ENCODE measurements around the gene ZCCHC10. TPM values are rescaled to one million over a fixed set of nuclear protein-coding genes. Genes with fewer than 3 reads are reported as not detected.

The ZCCHC10 gene
- total and polyA plus RNA-seq, 4 donors, result 5.1 to 24.2 (median 9.8) TPM

- Histone ChIP-seq H3K27ac (ENCODE audit: low read depth in 1 of 2, low read length in 2 of 2) (no peak overlapping the region), H3K36me3 (ENCODE audit: control insufficient read depth in 4 of 4, insufficient read depth in 3 of 4, low read depth in 1 of 4, low read length in 3 of 4) (peaks cover 0 to 5% (median 2%) of the 10 kb centered on the region in 4 donors), H3K4me1 (ENCODE audit: control insufficient read depth in 4 of 4, insufficient read depth in 4 of 4, low read length in 3 of 4) (peaks cover 0 to 16% (median 3%) of the 10 kb centered on the region in 4 donors), H3K27me3 (ENCODE audit: control insufficient read depth in 4 of 4, insufficient read depth in 4 of 4, low read length in 3 of 4) (no peaks in the 10 kb centered on the region), H3K9me3 (ENCODE audit: control insufficient read depth in 4 of 4, low read length in 3 of 4) (no peaks in the 10 kb centered on the region), H3K4me3 (ENCODE audit: low read depth in 1 of 3, low read length in 3 of 3) (no peak overlapping the region), H3K9ac (ENCODE audit: low read depth in 1 of 2, low read length in 2 of 2) (no peak overlapping the region)
- 96% methylated on average over 2 of the region's 2 CpGs for WGBS
- no peak for DNase-seq (ENCODE audit: low spot score)
- no peak for TF ChIP-seq ATF3 (IDR thresholded peaks at IDR 0.05)
- no peak for TF ChIP-seq JUND (IDR thresholded peaks at IDR 0.05)
- TF ChIP-seq MAX (IDR thresholded peaks at IDR 0.05), result no peak
- TF ChIP-seq FOXA2 (IDR thresholded peaks at IDR 0.05), result no peak
- TF ChIP-seq SP1 (IDR thresholded peaks at IDR 0.05), result no peak
These were observed 73.5 kb downstream of the ZCCHC10 start for GRCh38 chr5:132952829-132953228.

- Histone ChIP-seq H3K36me3 (ENCODE audit: control insufficient read depth in 4 of 4, insufficient read depth in 3 of 4, low read depth in 1 of 4, low read length in 3 of 4) (peaks cover 0 to 5% (median 2%) of the 10 kb centered on the region in 4 donors), H3K9me3 (ENCODE audit: control insufficient read depth in 4 of 4, low read length in 3 of 4) (no peaks in the 10 kb centered on the region), H3K27ac (ENCODE audit: low read depth in 1 of 2, low read length in 2 of 2) (no peak overlapping the region), H3K27me3 (ENCODE audit: control insufficient read depth in 4 of 4, insufficient read depth in 4 of 4, low read length in 3 of 4) (no peaks in the 10 kb centered on the region), H3K4me1 (ENCODE audit: control insufficient read depth in 4 of 4, insufficient read depth in 4 of 4, low read length in 3 of 4) (peaks cover 0 to 16% (median 3%) of the 10 kb centered on the region in 4 donors), H3K9ac (ENCODE audit: low read depth in 1 of 2, low read length in 2 of 2) (no peak overlapping the region), H3K4me3 (ENCODE audit: low read depth in 1 of 3, low read length in 3 of 3) (no peak overlapping the region)
- 99% methylated on average over 2 of the region's 2 CpGs for WGBS
- DNase-seq (ENCODE audit: low spot score), result no peak
- TF ChIP-seq ATF3 (IDR thresholded peaks at IDR 0.05) (no peak), JUND (IDR thresholded peaks at IDR 0.05) (no peak), HNF4A (conservative IDR thresholded peaks at IDR 0.05) (no peak), FOXA2 (IDR thresholded peaks at IDR 0.05) (no peak), ZBTB33 (IDR thresholded peaks at IDR 0.05) (no peak), SP1 (IDR thresholded peaks at IDR 0.05) (no peak), EGR1 (IDR thresholded peaks at IDR 0.05; ENCODE audit: low read depth in 2 of 2) (no peak), REST (IDR thresholded peaks at IDR 0.05) (no peak), MAX (IDR thresholded peaks at IDR 0.05) (no peak)
These were observed 74.5 kb downstream of the ZCCHC10 start for GRCh38 chr5:132951897-132952296.

GRCh38 chr5:132949136-132949535 lies 77.2 kb downstream of the ZCCHC10 start:
- no peaks in the 10 kb centered on the region for H3K27me3 ChIP-seq (ENCODE audit: control insufficient read depth in 4 of 4, insufficient read depth in 4 of 4, low read length in 3 of 4)
- H3K4me3 ChIP-seq (ENCODE audit: low read depth in 1 of 3, low read length in 3 of 3), result no peak overlapping the region
- peaks cover 0 to 2% (median under 1%) of the 10 kb centered on the region in 4 donors for H3K36me3 ChIP-seq (ENCODE audit: control insufficient read depth in 4 of 4, insufficient read depth in 3 of 4, low read depth in 1 of 4, low read length in 3 of 4)
- over 99% methylated on average over 2 of the region's 2 CpGs for WGBS
- DNase-seq (ENCODE audit: low spot score), result no peak
- H3K4me1 ChIP-seq (ENCODE audit: control insufficient read depth in 4 of 4, insufficient read depth in 4 of 4, low read length in 3 of 4), result peaks cover 0 to 11% (median 2%) of the 10 kb centered on the region in 4 donors
- no peak overlapping the region for H3K27ac ChIP-seq (ENCODE audit: low read depth in 1 of 2, low read length in 2 of 2)
- H3K9ac ChIP-seq (ENCODE audit: low read depth in 1 of 2, low read length in 2 of 2), result no peak overlapping the region
- H3K9me3 ChIP-seq (ENCODE audit: control insufficient read depth in 4 of 4, low read length in 3 of 4), result no peaks in the 10 kb centered on the region
- no peak for TF ChIP-seq RAD21 (IDR thresholded peaks at IDR 0.05)
- TF ChIP-seq HNF4G (IDR thresholded peaks at IDR 0.05), result no peak
- no peak for TF ChIP-seq FOXA1 (IDR thresholded peaks at IDR 0.05)
- TF ChIP-seq YY1 (IDR thresholded peaks at IDR 0.05), result no peak
- no peak for TF ChIP-seq MAX (IDR thresholded peaks at IDR 0.05)
- no peak for TF ChIP-seq SP1 (IDR thresholded peaks at IDR 0.05)
- TF ChIP-seq EGR1 (IDR thresholded peaks at IDR 0.05; ENCODE audit: low read depth in 2 of 2), result no peak
- TF ChIP-seq HNF4A (conservative IDR thresholded peaks at IDR 0.05), result no peak
- TF ChIP-seq RXRA (IDR thresholded peaks at IDR 0.05), result no peak
- TF ChIP-seq TAF1 (conservative IDR thresholded peaks at IDR 0.05), result no peak
- TF ChIP-seq GABPA (IDR thresholded peaks at IDR 0.05 in 1 of 2, conservative IDR thresholded peaks at IDR 0.05 in 1 of 2), result no peak
- no peak for TF ChIP-seq CTCF (IDR thresholded peaks at IDR 0.05; ENCODE audit: low read depth, low read length, missing input control)

Measured in liver (tissue), 9 donors.